Measurements from ENCODE around the gene PHF2. TPM values are rescaled to one million over a fixed set of nuclear protein-coding genes. Genes with fewer than 3 reads are reported as not detected.

The PHF2 gene
- total RNA-seq, 2 experiments from 2014 or later: 25.5 to 26.8 TPM

DNA sequence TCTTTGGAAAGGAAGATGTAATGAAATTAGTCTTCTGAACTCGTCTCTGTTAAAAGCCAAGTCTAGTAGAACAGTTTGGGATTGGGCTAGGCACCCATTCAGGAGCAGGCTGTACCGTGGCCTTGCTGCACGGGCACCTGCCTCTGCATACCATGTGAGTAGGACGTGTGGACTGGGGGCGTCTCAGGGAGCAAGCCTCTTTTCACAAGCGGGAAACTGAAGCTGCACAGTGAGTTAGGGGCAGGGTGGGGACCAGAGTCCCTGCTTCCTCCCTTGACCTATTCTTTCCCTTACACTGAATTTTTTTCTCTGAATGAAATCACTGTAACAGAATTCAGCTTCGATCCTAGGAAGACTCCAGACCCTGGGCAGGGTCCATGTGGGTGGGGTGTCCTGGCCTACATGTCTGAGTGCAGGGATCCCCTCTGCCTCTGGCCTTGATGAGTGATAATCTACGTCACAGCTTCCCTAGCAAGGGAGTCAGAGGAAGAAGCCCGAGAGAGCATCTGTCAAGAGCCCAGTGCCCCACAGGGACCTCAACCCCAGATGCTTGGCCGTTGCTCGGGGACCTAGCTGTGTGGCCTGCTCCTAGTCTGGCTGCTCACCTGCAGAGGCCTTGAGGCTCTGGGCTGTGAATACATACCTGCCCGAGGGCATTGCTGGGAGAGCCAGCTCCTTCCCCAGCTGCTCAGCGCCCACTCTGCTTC is 15.1 kb downstream of the PHF2 start:
- DNase-seq: no peak
- no peak overlapping the region for H3K27ac Mint-ChIP-seq
- H3K36me3 Mint-ChIP-seq (ENCODE audit: low read depth): no peaks in the 10 kb centered on the region
- H3K4me1 Mint-ChIP-seq: peaks cover 15% of the 10 kb centered on the region
- CTCF ChIA-PET: no interaction called here
- no peaks in the 10 kb centered on the region for H3K27me3 Mint-ChIP-seq
- no peak overlapping the region for H3K4me3 Mint-ChIP-seq
- POLR2A ChIA-PET: interaction anchor here (1.2 kb wide), 1 partner anchor 13 kb away, joined by 3 read pairs; no protein-coding TSS in a partner anchor
- H3K9me3 Mint-ChIP-seq: no peaks in the 10 kb centered on the region

GRCh38 chr9:93592008-93592642 is 15.7 kb downstream of the PHF2 start:
- no peak overlapping the region for H3K27ac Mint-ChIP-seq
- H3K4me1 Mint-ChIP-seq: peaks cover 15% of the 10 kb centered on the region
- H3K4me3 Mint-ChIP-seq: no peak overlapping the region
- H3K9me3 Mint-ChIP-seq: no peaks in the 10 kb centered on the region
- CTCF ChIA-PET: interaction anchor here (1.1 to 1.3 kb wide), 2 partner anchors 8 to 26 kb away, joined by 3 to 6 read pairs; no protein-coding TSS in a partner anchor
- no peaks in the 10 kb centered on the region for H3K27me3 Mint-ChIP-seq
- H3K36me3 Mint-ChIP-seq (ENCODE audit: low read depth): no peaks in the 10 kb centered on the region
- POLR2A ChIA-PET: no interaction called here
- DNase-seq: no peak

DNA sequence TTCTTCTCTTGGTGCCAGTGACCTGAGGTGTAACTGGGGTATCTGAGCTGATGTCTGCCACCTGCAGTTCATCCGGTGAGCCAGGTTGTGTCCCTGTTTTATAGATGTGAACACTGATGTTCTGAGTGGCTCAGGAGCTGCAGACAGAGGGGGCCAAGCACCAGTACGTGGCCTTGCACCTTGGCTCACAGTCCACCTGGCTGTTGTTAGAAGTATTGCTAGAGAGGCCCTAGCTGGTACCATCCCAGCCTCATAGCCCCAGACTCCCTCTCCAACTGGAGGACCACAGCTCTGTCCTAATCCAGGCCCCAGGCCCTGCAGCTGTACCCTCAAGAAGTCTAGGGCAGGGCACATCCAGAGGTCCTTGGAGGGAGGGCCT is 16.2 kb downstream of the PHF2 start:
- Mint-ChIP-seq H3K36me3 (ENCODE audit: low read depth) (no peaks in the 10 kb centered on the region), H3K9me3 (no peaks in the 10 kb centered on the region), H3K4me1 (peaks cover 18% of the 10 kb centered on the region), H3K27me3 (no peaks in the 10 kb centered on the region), H3K4me3 (no peak overlapping the region), H3K27ac (no peak overlapping the region)
- DNase-seq: peak; percentile 13
- CTCF ChIA-PET: interaction anchor here (1.1 to 1.3 kb wide), 2 partner anchors 9 to 27 kb away, joined by 3 to 6 read pairs; no protein-coding TSS in a partner anchor
- POLR2A ChIA-PET: no interaction called here

- Mint-ChIP-seq H3K27ac (no peak overlapping the region), H3K4me1 (peaks cover 24% of the 10 kb centered on the region), H3K9me3 (no peaks in the 10 kb centered on the region), H3K27me3 (no peaks in the 10 kb centered on the region), H3K4me3 (no peak overlapping the region), H3K36me3 (ENCODE audit: low read depth) (no peaks in the 10 kb centered on the region)
- ChIA-PET CTCF (interaction anchor here (1.1 to 1.3 kb wide), 2 partner anchors 9 to 27 kb away, joined by 3 to 6 read pairs; no protein-coding TSS in a partner anchor), POLR2A (no interaction called here)
- DNase-seq: no peak
These were observed 16.8 kb downstream of the PHF2 start for GRCh38 chr9:93593144-93593658.

DNA sequence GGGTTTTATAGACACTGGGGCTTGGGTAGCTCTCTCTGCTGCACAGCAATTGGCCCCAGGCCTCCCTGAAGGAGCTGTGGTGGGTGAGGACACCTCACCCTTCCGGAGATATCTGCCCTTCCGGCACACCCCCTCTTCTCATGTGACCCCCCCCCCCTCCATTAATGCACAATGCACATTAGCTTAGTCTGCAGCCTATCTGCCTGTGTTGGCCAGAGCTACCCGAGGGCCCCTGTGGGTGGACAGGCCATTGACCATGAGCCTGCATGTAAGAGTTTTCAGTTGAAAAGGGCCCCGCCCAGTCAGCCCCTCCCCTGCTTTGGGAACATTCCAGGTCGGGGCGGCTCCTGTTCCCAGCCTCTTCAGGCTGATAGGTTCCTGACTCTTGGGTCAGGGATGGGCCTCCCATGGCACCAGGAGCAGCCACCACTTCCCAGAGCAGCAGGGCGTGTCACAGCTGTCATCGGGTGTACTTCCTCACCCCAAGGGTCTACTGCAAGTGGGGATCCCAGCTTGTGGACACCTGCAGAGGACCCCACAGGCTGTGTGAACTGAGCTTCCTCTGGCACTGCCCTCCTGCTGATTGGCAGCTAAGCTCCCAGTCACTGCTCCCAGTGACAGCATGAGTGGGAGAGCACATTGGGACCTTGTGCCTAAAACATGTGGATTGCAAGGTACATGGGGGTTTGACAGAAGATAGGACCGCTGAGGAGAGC is 17.8 kb downstream of the PHF2 start:
- H3K27ac Mint-ChIP-seq: no peak overlapping the region
- no peaks in the 10 kb centered on the region for H3K9me3 Mint-ChIP-seq
- H3K36me3 Mint-ChIP-seq (ENCODE audit: low read depth): no peaks in the 10 kb centered on the region
- ChIA-PET POLR2A (interaction anchor here (0.6 kb wide), 1 partner anchor 33 kb away, joined by 3 read pairs; no protein-coding TSS in a partner anchor), CTCF (interaction anchor here (0.6 to 0.9 kb wide), 3 partner anchors 28 to 447 kb away, joined by 3 to 4 read pairs (median 3); no protein-coding TSS in a partner anchor)
- H3K4me3 Mint-ChIP-seq: no peak overlapping the region
- H3K4me1 Mint-ChIP-seq: peaks cover 31% of the 10 kb centered on the region
- H3K27me3 Mint-ChIP-seq: no peaks in the 10 kb centered on the region
- no peak for DNase-seq

- Mint-ChIP-seq H3K9me3 (no peaks in the 10 kb centered on the region), H3K36me3 (ENCODE audit: low read depth) (no peaks in the 10 kb centered on the region), H3K4me1 (peaks cover 37% of the 10 kb centered on the region), H3K27ac (no peak overlapping the region), H3K4me3 (no peak overlapping the region), H3K27me3 (no peaks in the 10 kb centered on the region)
- CTCF ChIA-PET: no interaction called here
- POLR2A ChIA-PET: interaction anchor here (1.1 kb wide), 1 partner anchor 12 kb away, joined by 3 read pairs; no protein-coding TSS in a partner anchor
- peak; percentile 12 for DNase-seq
These were observed 19.1 kb downstream of the PHF2 start for GRCh38 chr9:93595461-93595860.

GRCh38 chr9:93595861-93596365 is 19.5 kb downstream of the PHF2 start:
- Mint-ChIP-seq H3K27me3 (no peaks in the 10 kb centered on the region), H3K9me3 (no peaks in the 10 kb centered on the region), H3K36me3 (ENCODE audit: low read depth) (no peaks in the 10 kb centered on the region), H3K27ac (no peak overlapping the region), H3K4me1 (peaks cover 41% of the 10 kb centered on the region), H3K4me3 (no peak overlapping the region)
- peak; percentile 7 for DNase-seq
- ChIA-PET POLR2A (interaction anchor here (1.1 kb wide), 1 partner anchor 12 kb away, joined by 3 read pairs; no protein-coding TSS in a partner anchor), CTCF (no interaction called here)

- no peaks in the 10 kb centered on the region for H3K36me3 Mint-ChIP-seq (ENCODE audit: low read depth)
- H3K4me3 Mint-ChIP-seq: no peak overlapping the region
- ChIA-PET POLR2A (interaction anchor here (1.1 kb wide), 1 partner anchor 13 kb away, joined by 3 read pairs; no protein-coding TSS in a partner anchor), CTCF (no interaction called here)
- no peaks in the 10 kb centered on the region for H3K9me3 Mint-ChIP-seq
- no peak overlapping the region for H3K27ac Mint-ChIP-seq
- no peaks in the 10 kb centered on the region for H3K27me3 Mint-ChIP-seq
- peak; percentile 10 for DNase-seq
- peaks cover 45% of the 10 kb centered on the region for H3K4me1 Mint-ChIP-seq
These were observed 20.0 kb downstream of the PHF2 start for GRCh38 chr9:93596399-93596798.

DNA sequence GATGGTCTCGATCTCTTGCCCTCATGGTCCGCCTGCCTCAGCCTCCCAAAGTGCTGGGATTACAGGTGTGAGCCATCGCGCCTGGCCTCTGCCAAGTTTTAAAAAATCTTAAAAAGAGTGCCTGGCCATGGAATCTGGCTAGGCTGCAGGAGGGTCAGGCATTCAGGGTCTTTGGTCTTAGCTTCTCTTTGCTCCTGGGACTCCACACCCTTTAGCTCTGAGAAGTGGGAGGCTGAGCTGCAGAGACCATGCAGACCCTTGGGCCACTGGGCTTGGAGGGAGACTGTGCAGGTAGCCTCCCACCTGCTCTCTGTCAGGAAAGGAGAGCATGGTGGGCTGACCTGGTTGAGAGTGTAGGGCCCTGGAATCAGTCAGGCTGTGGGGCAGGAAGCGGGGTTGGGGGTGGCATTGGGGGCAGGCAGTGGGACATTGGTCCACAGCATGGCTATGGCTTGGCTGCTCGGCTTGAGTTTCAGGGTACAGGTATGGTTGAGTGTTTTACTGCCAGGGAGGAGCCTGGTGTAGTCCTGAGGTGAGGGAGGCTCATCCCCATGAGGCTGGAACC is 20.8 kb downstream of the PHF2 start:
- ChIA-PET CTCF (no interaction called here), POLR2A (no interaction called here)
- no peaks in the 10 kb centered on the region for H3K27me3 Mint-ChIP-seq
- no peak overlapping the region for H3K4me3 Mint-ChIP-seq
- no peak overlapping the region for H3K27ac Mint-ChIP-seq
- no peaks in the 10 kb centered on the region for H3K36me3 Mint-ChIP-seq (ENCODE audit: low read depth)
- peaks cover 45% of the 10 kb centered on the region for H3K4me1 Mint-ChIP-seq
- DNase-seq: no peak
- no peaks in the 10 kb centered on the region for H3K9me3 Mint-ChIP-seq

DNA sequence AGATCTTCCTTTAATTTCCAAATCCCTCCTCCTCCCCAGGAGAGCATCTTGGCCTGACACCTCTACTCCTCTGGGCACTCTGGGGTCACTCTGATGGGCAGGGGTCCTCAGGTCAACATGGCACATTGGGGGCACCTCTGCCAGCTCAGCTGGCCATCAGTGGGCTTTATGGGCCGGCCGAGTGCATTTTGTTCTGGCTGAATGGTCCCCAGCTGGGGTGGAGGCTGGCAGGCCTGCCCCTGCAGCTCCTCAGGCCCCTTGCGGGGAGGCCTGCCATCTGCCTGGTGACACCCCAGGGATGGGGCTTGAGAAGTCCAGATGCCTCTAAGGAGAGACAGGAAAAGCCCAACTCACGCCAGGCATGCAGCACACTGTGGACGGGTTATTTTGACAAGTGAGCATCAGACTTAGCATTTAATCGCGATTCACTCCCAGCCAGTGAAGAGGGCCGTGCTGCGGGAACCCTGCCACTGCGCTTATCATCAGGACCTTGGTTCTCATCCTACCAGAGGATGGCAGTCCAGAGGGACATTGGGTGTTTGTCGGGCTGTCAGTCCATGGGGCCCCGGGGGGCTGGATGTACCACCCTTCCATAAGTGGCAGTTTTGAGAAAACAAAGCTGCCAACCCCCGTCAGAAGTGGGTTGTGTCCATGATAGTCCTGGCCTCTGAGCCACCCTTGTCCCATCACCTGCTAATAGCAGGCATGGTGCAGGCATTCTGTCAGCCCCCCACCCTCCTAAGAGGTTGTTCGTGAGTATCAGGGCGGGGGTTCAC is 21.7 kb downstream of the PHF2 start:
- Mint-ChIP-seq H3K36me3 (ENCODE audit: low read depth) (no peaks in the 10 kb centered on the region), H3K27me3 (no peaks in the 10 kb centered on the region), H3K9me3 (no peaks in the 10 kb centered on the region), H3K4me3 (no peak overlapping the region), H3K4me1 (peaks cover 41% of the 10 kb centered on the region), H3K27ac (peak overlapping the region; percentile 60)
- CTCF ChIA-PET: no interaction called here
- POLR2A ChIA-PET: no interaction called here
- DNase-seq: peak; percentile 14

- H3K27ac Mint-ChIP-seq: peak overlapping the region; percentile 60
- ChIA-PET POLR2A (no interaction called here), CTCF (no interaction called here)
- H3K4me3 Mint-ChIP-seq: no peak overlapping the region
- H3K4me1 Mint-ChIP-seq: peaks cover 40% of the 10 kb centered on the region
- peak; percentile 31 for DNase-seq
- H3K27me3 Mint-ChIP-seq: no peaks in the 10 kb centered on the region
- H3K9me3 Mint-ChIP-seq: no peaks in the 10 kb centered on the region
- H3K36me3 Mint-ChIP-seq (ENCODE audit: low read depth): no peaks in the 10 kb centered on the region
These were observed 22.4 kb downstream of the PHF2 start for GRCh38 chr9:93598647-93599241.
